Activated T-helper 17 cell treated with anti-CD3 and anti-CD28 coated beads, Interleukin-2, amount 50 U/mL, for 72 hours (primary cell): Measurements from ENCODE around the gene EPHA3. TPM values are rescaled to one million over a fixed set of nuclear protein-coding genes. Genes with fewer than 3 reads are reported as not detected.
"Not testable (repeated sequence)": the region's sequence is repeated elsewhere in the genome, so short reads cannot be mapped to it uniquely, and the experiment has no call there.

Experiments used
- ATAC-seq: fragments of 150-1000 bp; cut with Tn5 transposase; replicated peaks from 2 replicates; pipeline ENCODE4 v1.10.0; 2021; ENCODE audit warnings: mild to moderate bottlenecking, moderate library complexity
- H3K27ac Mint-ChIP-seq: one replicate; pipeline ENCODE4 v1.8.0; 2022; ENCODE audit warnings: mixed read lengths
- H3K27me3 Mint-ChIP-seq: one replicate; pipeline ENCODE4 v1.8.0; 2022; ENCODE audit warnings: mixed read lengths
- H3K36me3 Mint-ChIP-seq: one replicate; pipeline ENCODE4 v1.8.0; 2022; ENCODE audit warnings: low read depth, mild to moderate bottlenecking, mixed read lengths
- H3K4me1 Mint-ChIP-seq: one replicate; pipeline ENCODE4 v1.8.0; 2022; ENCODE audit warnings: mixed read lengths
- H3K4me3 Mint-ChIP-seq: one replicate; pipeline ENCODE4 v1.8.0; 2022; ENCODE audit warnings: mild to moderate bottlenecking, mixed read lengths
- H3K9me3 Mint-ChIP-seq: one replicate; pipeline ENCODE4 v1.8.0; 2022; ENCODE audit warnings: mixed read lengths
- total RNA-seq, 2 donors: library from RNA; stranded (reverse); gene quantifications; one replicate each; pipeline ENCODE4 v1.2.3, GENCODE V29; 2022

The EPHA3 gene
- total RNA-seq, 2 donors from 2014 or later: 0.11 to 2.1 TPM

DNA sequence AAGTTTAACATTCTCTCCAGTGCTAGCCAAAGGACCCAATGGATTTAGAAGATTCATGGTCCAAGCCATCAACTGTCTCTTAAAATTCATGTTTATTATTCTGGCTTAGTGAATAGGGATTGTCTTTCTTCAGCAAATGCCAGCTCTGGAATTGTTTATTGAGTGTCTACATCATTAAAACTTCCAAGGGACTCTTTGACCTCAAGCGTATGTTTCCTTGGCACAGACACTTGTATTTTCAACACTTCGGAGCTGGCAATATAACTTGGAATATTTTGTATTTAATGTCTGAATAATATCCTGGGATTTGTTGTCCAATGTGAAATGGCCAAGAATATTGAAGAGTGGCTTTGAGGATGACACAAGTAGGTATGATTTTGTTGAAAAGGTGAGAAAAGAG, 204.2 kb downstream of the EPHA3 start:
- H3K27me3 Mint-ChIP-seq: no peaks in the 10 kb centered on the region
- no peaks in the 10 kb centered on the region for H3K36me3 Mint-ChIP-seq
- no peak for ATAC-seq
- no peak overlapping the region for H3K4me3 Mint-ChIP-seq
- H3K9me3 Mint-ChIP-seq: peaks cover 4% of the 10 kb centered on the region
- no peak overlapping the region for H3K27ac Mint-ChIP-seq
- H3K4me1 Mint-ChIP-seq: no peaks in the 10 kb centered on the region

DNA sequence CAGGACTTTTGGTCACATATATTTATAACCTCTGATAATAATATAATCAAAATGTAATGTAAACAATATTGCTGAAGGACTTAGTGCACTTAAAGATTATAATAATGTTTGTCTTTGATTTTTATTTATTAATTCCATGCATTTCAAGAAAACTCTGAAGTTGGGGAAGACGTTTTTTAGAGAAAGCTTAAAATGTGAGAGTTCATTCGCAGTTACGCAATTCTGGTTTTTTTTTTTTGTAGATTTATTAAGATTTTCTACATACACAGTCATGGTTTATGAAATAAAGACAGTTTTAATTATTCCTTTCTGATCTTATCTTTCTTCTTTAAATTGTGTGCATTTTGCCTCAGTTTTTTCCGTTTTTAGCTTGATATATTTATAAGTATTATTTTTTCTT, 204.7 kb downstream of the EPHA3 start:
- Mint-ChIP-seq H3K36me3 (no peaks in the 10 kb centered on the region), H3K27ac (no peak overlapping the region), H3K27me3 (no peaks in the 10 kb centered on the region), H3K9me3 (peaks cover 4% of the 10 kb centered on the region), H3K4me1 (no peaks in the 10 kb centered on the region), H3K4me3 (no peak overlapping the region)
- ATAC-seq: no peak

DNA sequence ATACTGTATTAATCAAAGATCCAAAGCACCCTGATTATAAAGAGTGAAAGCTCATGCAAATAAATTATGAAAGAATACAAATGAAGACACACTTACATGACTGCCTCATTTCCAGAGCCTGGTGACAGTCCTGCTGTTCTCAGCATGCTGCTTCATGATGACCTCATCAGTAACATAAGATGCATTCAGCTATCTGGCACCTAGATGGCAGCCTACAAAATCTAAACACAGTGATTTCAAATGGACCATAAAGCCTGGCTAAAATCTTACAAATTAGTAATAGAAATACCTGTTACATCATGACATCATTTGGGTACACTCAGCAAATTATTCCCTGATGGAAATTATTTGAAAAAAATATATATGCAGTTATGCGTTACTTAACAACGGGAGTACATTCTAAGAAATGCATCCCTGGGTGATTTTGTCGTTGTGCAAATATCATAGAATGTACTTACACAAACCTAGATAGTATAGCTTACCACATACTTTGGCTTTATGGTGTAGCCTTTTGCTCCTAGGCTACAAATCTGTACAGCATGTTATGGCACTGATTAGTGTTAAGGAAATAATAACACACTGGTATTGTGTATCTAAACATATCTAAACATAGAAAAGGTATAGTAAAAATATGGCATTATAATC, 207.2 kb downstream of the EPHA3 start:
- Mint-ChIP-seq H3K9me3 (peaks cover 7% of the 10 kb centered on the region), H3K36me3 (no peaks in the 10 kb centered on the region), H3K27ac (no peak overlapping the region), H3K4me3 (no peak overlapping the region), H3K4me1 (no peaks in the 10 kb centered on the region), H3K27me3 (no peaks in the 10 kb centered on the region)
- no peak for ATAC-seq

DNA sequence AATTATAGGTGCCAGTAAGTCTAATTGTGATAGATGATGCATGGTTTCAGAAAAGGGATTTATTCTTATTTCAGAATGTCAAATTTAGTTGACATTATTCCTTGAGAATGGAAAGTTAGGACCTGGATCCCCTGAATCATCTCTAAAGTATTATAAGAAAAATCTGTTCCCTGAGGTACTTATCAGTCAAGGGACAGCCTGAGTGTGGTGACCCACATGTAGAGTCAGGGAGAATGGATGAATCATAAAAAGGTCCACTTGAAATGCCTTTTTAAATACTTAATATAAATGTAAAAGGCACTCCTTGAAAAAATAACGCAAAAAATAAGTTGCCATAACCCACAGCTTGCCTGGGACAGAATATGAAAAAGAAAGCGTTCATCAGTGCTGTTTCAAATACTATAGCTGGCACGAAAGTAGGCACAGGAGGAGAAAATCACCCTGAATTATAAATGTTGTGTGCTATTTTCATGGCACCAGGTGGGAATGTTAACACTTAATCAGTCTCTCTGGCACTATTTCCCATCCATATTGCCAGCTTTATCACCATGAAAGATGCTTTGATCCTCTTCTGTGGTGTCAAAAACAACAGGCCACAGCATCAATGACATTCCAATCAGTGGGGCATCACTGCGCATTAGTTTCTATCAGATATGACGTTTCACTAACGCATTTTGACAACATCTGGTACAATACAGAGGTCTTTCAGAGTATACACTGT, 208.5 kb downstream of the EPHA3 start:
- Mint-ChIP-seq H3K27me3 (no peaks in the 10 kb centered on the region), H3K27ac (no peak overlapping the region), H3K4me3 (no peak overlapping the region), H3K4me1 (no peaks in the 10 kb centered on the region), H3K9me3 (peaks cover 7% of the 10 kb centered on the region), H3K36me3 (no peaks in the 10 kb centered on the region)
- ATAC-seq: no peak

DNA sequence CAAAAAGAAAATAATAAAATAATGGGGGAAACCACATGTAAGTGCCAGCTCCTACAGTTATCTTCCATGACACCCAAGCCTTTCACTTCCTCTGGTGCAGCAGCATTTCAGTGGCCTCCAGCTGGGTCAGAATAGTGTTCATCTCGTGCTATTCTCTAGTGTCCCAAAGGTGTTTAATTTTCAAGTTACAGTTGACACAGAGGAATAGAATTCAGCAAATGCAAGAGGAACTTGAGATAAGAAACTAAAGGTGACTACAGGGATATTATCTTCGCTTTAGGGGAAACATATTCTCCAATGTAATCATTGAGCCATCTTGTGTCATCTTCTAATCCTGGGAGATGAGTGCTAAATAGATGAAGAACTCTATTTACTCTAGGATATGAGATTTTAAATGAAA, 212.8 kb downstream of the EPHA3 start:
- Mint-ChIP-seq H3K27me3 (no peaks in the 10 kb centered on the region), H3K36me3 (no peaks in the 10 kb centered on the region), H3K4me3 (no peak overlapping the region), H3K4me1 (no peaks in the 10 kb centered on the region), H3K27ac (no peak overlapping the region), H3K9me3 (peaks cover 7% of the 10 kb centered on the region)
- ATAC-seq: no peak

DNA sequence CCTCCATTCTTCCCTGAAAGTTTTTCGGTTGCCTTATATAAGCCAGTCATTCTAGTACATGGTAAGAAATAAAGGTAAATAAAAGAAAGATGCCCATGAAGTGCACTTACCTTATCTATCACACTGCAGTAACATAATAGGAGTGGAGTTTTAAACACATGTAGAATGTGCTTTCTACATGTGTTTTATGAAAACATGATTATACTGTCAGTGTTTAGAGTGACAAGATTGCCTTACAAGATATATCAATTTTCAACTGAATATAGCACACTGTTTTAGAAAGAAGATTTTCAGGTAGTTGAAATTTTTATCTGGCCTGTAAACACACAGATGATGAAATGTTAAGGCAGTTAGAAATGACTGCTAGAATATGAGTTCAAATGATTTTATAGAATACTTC, 219.6 kb downstream of the EPHA3 start:
- Mint-ChIP-seq H3K36me3 (no peaks in the 10 kb centered on the region), H3K9me3 (peaks cover 9% of the 10 kb centered on the region), H3K4me1 (no peaks in the 10 kb centered on the region), H3K27ac (no peak overlapping the region), H3K4me3 (no peak overlapping the region), H3K27me3 (no peaks in the 10 kb centered on the region)
- ATAC-seq: no peak

DNA sequence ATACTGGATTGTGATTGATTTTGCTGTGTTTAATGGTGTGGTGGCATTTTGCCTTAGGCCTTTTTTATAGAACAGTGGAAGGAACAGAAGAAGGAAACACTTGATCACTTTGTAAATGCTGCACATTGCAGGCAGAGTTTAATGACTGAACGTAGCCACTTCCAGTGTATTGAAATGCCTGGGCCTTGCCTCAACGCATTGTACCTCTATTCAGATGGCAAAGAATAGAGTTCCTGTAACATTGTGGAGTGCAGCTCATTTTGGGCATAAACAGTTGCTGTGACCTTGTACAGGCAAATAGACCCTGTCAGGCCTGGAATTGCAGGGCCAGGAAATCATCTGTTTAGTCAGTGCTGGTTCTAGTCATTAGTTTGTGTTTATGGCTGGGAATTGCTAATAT, 225.0 kb downstream of the EPHA3 start:
- Mint-ChIP-seq H3K27me3 (no peaks in the 10 kb centered on the region), H3K27ac (no peak overlapping the region), H3K4me3 (no peak overlapping the region), H3K36me3 (no peaks in the 10 kb centered on the region), H3K4me1 (no peaks in the 10 kb centered on the region), H3K9me3 (no peaks in the 10 kb centered on the region)
- no peak for ATAC-seq

DNA sequence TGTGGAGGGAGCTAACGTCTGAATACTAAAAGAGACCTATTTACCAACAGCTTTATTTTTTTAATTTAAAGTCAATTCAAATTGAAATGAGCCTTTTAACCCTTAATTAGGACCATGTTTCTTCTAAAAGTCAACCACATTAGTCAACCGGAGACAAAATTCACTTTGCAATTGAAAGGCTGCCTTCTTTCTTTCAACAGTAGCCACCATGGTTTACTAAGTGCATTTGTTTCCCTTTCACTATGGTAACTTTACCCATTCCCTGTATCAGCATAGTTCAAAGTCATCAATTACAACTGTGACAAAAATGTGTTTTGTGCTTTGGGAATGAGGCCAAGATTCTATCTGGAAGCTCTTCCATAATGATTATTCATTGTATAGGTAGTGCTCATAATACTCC, 225.4 kb downstream of the EPHA3 start:
- Mint-ChIP-seq H3K9me3 (no peaks in the 10 kb centered on the region), H3K4me3 (no peak overlapping the region)

DNA sequence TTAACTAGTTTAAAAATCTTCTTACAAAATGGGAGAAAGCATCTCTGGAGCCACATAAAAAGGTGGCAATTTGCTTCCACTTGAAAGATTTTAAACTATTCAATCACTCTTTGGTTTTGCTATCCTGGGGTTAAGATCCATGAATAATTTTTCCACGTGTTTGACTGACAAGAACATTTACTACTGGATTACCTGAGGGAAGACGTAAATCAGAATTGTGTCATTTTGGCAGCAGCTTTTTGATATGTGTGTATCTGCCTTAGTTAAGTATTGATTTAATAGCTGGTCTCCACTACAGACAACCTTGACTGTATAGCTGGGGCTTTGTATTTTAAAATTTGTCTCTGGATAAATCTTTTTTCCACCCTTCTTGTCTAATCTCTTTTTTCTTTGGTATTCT, 228.3 kb downstream of the EPHA3 start:
- Mint-ChIP-seq H3K4me3 (no peak overlapping the region), H3K27ac (no peak overlapping the region), H3K27me3 (no peaks in the 10 kb centered on the region), H3K4me1 (no peaks in the 10 kb centered on the region), H3K9me3 (no peaks in the 10 kb centered on the region), H3K36me3 (no peaks in the 10 kb centered on the region)
- no peak for ATAC-seq

More for the DNA sequence above, 225.4 kb downstream of the EPHA3 start:
- H3K36me3 Mint-ChIP-seq: no peaks in the 10 kb centered on the region
- H3K4me1 Mint-ChIP-seq: no peaks in the 10 kb centered on the region
- ATAC-seq: no peak
- no peak overlapping the region for H3K27ac Mint-ChIP-seq
- no peaks in the 10 kb centered on the region for H3K27me3 Mint-ChIP-seq

DNA sequence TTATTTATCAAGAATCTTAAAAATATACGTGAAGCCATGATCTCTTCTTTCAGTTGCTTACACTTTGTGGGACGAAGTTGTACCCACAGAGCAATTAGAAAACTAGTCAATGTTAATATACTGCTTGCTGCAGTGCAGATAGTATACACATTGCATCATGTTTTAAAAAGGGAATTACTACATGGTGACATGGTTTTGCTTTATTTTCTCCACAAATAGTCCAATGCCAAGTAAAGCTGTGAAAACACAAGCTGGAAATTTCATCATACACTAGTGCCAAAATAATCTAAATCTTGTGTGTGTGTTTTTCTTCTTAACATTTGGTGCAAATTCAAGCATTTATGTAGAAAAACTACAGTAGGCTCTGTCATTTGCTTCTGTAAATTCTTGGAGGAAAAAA, 233.0 kb downstream of the EPHA3 start:
- no peaks in the 10 kb centered on the region for H3K36me3 Mint-ChIP-seq
- H3K4me1 Mint-ChIP-seq: no peaks in the 10 kb centered on the region
- H3K27ac Mint-ChIP-seq: no peak overlapping the region
- ATAC-seq: no peak
- no peak overlapping the region for H3K4me3 Mint-ChIP-seq
- peaks cover 3% of the 10 kb centered on the region for H3K9me3 Mint-ChIP-seq
- H3K27me3 Mint-ChIP-seq: no peaks in the 10 kb centered on the region

DNA sequence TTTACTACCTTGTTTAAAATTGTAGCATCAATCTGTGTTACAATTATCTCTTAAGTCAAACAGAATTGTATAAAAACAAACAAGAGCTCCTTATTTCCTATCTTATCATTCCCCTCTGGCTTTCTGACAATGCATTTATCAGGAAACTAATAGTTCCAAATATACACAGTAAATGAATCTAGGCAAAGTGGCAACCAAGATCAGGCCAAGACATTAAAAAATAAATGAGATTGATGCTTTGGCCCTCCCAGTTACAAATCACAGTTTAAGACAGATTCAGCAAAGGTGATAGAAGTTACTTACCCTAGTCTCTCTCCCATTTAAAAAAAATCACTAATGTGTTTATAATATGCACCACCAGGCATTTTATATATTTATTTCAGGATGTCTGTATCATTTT, 236.7 kb downstream of the EPHA3 start:
- no peak overlapping the region for H3K27ac Mint-ChIP-seq
- ATAC-seq: no peak

DNA sequence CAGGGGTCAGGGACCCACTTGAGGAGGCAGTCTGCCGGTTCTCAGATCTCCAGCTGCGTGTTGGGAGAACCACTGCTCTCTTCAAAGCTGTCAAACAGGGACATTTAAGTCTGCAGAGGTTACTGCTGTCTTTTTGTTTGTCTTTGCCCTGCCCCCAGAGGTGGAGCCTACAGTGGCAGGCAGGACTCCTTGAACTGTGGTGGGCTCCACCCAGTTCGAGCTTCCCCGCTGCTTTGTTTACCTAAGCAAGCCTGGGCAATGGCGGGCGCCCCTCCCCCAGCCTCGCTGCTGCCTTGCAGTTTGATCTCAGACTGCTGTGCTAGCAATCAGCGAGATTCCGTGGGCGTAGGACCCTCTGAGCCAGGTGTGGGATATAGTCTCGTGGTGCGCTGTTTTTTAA, 243.5 kb downstream of the EPHA3 start:
- H3K4me1 Mint-ChIP-seq, H3K9me3 Mint-ChIP-seq, H3K4me3 Mint-ChIP-seq, H3K27ac Mint-ChIP-seq, H3K36me3 Mint-ChIP-seq, ATAC-seq, H3K27me3 Mint-ChIP-seq: not testable (repeated sequence)

More for the DNA sequence above, 236.7 kb downstream of the EPHA3 start:
- peaks cover 3% of the 10 kb centered on the region for H3K9me3 Mint-ChIP-seq
- no peaks in the 10 kb centered on the region for H3K27me3 Mint-ChIP-seq
- no peaks in the 10 kb centered on the region for H3K36me3 Mint-ChIP-seq
- H3K4me3 Mint-ChIP-seq: no peak overlapping the region
- no peaks in the 10 kb centered on the region for H3K4me1 Mint-ChIP-seq

DNA sequence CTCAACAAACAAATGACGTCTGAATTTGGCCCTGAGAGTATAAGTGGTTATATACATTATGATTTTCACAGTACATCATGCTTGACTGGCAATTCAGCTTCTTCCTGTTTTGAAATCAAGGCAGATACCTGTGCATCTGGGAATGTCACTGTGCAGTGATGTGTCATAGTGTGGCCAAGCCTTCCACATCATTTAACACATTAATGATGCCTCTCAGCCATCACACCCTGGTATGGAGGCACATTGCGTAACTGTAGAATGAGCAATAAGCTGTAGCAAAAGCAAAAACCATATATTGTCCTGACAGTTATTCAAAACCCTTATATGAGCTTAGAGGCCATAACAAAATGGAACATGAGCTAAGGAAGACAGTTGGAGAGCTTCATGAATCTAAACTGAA, 246.0 kb downstream of the EPHA3 start:
- H3K9me3 Mint-ChIP-seq: peaks cover 7% of the 10 kb centered on the region
- no peak overlapping the region for H3K4me3 Mint-ChIP-seq
- ATAC-seq: no peak
- no peaks in the 10 kb centered on the region for H3K36me3 Mint-ChIP-seq
- no peaks in the 10 kb centered on the region for H3K27me3 Mint-ChIP-seq
- no peak overlapping the region for H3K27ac Mint-ChIP-seq
- no peaks in the 10 kb centered on the region for H3K4me1 Mint-ChIP-seq

DNA sequence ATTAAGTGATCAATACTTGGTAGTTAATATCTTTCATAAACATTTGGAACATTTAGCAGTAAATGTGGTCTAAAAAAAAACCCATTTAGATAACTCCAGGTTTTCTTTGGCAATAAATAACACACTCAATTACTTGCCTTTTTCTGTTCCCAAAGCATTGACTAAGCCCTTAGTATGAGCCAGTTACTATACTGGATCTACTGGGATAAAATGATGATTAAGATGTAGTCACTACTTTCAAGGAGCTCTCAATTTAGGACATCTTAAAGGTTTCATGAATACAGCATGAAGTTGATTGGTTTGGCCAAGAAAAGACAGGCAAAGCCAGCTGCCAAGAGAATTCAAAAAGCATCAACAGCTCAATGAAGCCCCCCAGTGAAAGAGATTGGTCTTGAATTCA, 250.9 kb downstream of the EPHA3 start:
- H3K27me3 Mint-ChIP-seq: no peaks in the 10 kb centered on the region
- H3K27ac Mint-ChIP-seq: no peak overlapping the region
- no peak for ATAC-seq
- no peaks in the 10 kb centered on the region for H3K4me1 Mint-ChIP-seq
- no peak overlapping the region for H3K4me3 Mint-ChIP-seq
- H3K9me3 Mint-ChIP-seq: peaks cover 7% of the 10 kb centered on the region
- H3K36me3 Mint-ChIP-seq: no peaks in the 10 kb centered on the region

DNA sequence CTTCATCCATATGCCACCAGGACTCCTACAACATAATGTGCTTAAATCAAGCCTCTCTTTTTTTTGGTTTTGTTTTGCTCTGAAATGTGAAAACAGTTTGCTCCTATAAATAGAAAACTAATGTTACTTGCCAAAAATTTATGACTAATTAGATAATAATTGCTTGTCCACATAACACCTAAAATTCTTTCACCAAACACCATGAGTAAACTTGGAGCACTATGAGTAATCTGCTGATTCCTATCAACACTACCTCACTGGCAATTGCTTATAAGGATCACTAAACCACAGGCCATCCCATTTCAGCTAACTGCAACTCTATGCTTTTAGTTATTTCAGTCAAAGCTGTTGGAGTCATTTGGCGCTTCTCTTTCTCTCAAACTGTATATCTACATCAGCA, 252.7 kb downstream of the EPHA3 start:
- ATAC-seq: no peak
- Mint-ChIP-seq H3K27me3 (no peaks in the 10 kb centered on the region), H3K4me3 (no peak overlapping the region), H3K27ac (no peak overlapping the region), H3K36me3 (no peaks in the 10 kb centered on the region), H3K9me3 (peaks cover 7% of the 10 kb centered on the region), H3K4me1 (no peaks in the 10 kb centered on the region)
